ENCODE data around the gene DCAF4L1.
A peak's percentile ranks its signal among the peaks of the same experiment; 100 is the strongest.

The DCAF4L1 gene, protein sequence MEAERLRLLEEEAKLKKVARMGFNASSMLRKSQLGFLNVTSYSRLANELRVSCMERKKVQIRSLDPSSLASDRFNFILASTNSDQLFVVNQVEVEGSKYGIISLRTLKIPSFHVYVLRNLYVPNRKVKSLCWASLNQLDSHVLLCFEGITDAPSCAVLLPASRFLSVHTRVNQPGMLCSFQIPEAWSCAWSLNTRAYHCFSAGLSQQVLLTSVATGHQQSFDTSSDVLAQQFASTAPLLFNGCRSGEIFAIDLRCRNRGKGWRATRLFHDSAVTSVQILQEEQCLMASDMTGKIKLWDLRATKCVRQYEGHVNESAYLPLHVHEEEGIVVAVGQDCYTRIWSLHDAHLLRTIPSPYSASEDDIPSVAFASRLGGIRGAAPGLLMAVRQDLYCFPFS

DNA sequence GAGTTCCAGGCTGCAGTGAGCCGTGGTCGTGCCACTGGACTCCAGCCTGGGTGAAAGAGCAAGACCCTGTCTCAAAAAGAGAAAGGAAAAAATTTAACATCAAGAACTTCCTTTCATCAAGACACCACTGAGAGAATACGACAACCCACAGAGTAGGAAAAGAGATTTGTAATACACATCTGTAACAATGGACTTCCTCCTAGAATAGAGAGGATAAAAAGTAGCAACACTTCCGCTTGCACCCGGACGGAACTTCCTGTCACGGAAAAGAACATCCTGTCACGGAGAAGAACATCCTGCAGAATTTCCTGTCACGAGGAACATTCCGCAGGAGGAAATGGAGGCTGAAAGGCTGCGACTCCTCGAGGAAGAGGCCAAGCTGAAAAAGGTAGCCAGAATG lies at the start of gene DCAF4L1:
Gene DCAF4L1, plus strand, starts transcription at position 301 of the 400 bp plus-strand sequence. Its CDS starts 37 bp downstream, at position 338.
- no peak for DNase-seq

DNA sequence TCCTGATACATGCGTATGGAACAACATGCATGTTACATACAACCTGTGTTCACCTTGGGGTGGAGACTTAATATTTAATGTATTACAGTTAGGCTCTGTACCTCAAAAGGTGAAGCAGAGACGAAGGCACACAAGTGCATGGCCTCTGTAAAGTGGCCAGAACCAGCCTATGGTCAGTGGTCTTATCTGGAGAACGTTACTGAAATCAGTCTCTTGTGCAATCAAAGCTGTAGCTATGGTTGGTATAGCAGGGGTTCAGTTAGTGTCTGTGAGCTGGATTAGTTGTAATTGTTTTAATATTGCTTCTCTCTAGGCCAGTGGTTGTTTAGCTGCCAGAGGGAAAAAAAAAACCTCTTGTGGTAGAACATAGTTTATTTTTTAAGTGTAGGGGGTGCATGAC lies 48.6 kb upstream of the DCAF4L1 start:
- no peak for DNase-seq

DNA sequence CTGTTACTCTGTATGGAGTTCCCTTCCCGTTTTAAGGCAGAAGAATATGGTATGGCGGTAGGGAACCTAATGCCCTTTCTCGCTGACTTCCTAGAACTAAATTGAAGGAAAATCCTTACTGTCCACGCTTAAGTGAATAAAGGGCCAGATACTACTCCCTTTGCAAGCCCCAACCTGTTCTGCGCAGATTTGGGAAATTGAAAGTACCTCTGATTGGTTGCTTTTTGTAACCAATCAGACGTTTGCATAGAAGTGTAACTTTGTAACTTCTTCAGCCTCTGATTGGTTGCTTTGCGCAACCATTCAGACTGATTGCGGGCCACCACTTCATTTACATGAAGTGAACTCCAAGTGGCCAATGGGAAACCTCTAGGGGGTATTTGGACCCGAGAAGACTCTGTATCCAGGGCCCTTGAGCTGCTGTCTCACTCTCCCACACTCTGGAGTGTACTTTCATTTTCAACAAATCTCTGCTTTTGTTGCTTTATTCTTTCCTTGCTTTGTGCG lies 47.5 kb upstream of the DCAF4L1 start:
- no peak for DNase-seq

DNA sequence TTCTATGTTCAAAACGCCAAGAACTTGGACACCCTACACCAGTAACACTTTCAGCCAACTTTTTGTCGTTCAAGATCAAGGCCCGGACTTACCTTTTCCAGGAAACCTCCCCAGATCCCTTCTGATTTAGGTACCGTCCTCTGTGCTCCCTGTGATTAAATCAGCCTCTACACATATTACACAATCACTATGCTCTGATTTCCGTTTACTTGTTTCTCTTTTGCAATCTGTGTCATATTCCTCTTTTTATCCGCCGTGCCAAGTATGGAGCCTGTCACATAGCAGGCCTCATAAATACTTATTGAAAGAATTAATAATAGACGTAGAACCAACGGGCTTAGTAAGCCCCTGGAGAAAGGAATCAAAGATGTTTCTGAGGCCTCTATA lies 47.0 kb upstream of the DCAF4L1 start:
- DNase-seq: no peak

GRCh38 chr4:41934901-41935651 lies 46.5 kb upstream of the DCAF4L1 start, which contains the start of gene TMEM33:
Gene TMEM33 (plus strand): TSS chr4:41935429. CDS start chr4:41935485, 56 bp downstream.
- peak; percentile 70 for DNase-seq

DNA sequence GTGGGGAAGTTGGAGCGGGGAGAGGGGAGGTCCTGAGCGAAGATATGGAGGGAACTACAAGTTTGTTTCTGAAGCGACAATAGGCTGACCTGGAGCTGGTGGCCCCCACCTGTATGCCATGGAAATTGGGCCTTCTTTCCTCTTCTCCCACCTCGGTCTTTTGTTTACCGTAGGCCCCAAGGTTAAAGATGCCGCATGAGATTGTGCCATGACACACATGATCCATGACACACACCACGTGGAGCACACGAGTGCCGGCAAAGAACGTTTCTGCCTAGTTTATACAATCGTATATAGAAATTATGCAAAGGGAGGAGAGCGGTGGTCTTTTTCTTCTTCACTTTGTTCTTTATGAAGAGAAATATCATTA lies 45.9 kb upstream of the DCAF4L1 start:
- no peak for DNase-seq

DNA sequence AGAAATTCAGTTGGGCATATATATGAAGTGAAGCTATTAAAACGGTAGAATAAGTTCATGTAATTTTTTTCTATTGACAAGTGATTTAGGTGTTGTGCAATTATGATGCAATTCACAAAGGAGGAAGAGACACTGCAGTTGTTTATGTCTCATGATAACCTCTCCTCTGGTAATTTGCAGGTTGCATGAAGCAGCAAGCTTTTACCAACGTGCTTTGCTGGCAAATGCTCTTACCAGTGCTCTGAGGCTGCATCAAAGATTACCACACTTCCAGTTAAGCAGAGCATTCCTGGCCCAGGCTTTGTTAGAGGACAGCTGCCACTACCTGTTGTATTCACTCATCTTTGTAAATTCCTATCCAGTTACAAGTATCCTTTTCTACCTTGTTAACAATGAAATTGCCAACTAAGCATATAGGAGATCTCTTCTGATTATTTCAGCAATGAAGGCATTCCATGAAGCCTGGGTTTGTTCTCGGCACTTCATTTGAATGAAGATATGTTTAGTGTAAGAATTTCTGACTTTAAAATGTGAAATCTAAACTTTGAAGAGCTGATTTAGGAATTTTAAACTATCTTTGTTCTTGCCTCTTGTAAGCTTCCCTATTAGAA lies 42.4 kb upstream of the DCAF4L1 start:
- DNase-seq: no peak

- no peak for DNase-seq
Observed at GRCh38 chr4:41940834-41941233, 40.7 kb upstream of the DCAF4L1 start.

GRCh38 chr4:41943506-41943905 lies 38.0 kb upstream of the DCAF4L1 start:
- no peak for DNase-seq

GRCh38 chr4:41944089-41944488 lies 37.5 kb upstream of the DCAF4L1 start:
- DNase-seq: no peak

DNA sequence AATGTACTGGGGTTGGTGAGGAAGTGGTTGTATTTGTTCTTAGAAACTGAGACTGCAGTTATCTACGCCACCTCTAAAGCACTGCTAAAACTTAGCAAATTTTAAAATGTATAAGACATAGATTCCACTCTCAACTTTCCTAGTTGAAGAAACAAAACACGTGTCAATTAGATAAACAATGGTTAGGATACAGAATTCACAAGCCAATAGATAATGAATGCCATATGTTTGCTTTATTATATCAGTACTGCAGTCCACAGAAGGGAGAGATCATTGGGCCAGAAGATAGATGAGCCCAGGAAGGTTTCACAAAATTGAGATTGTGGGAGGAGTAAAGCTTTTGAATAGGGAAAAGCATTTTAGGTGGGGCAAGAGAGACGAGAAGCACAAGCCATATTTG lies 32.0 kb upstream of the DCAF4L1 start:
- DNase-seq: no peak

DNA sequence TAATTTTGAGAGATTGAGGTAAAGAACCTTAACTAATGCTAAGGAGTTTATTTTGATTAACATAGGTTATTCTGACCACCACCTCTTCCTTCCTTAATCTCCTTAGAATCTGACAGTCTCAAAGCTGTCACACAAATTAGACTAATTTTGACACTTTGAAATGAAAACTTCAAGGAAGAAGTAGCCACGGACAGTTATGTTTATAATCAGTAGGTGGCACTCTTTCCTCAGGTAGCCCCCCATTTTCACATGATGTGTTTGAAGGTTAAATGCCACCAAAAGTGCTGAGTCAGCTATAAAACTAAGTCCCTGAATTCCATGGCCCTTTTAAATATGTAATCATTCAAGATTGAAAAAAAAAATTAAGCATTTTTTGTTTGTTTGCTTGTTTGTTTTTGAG lies 23.9 kb upstream of the DCAF4L1 start:
- no peak for DNase-seq

DNA sequence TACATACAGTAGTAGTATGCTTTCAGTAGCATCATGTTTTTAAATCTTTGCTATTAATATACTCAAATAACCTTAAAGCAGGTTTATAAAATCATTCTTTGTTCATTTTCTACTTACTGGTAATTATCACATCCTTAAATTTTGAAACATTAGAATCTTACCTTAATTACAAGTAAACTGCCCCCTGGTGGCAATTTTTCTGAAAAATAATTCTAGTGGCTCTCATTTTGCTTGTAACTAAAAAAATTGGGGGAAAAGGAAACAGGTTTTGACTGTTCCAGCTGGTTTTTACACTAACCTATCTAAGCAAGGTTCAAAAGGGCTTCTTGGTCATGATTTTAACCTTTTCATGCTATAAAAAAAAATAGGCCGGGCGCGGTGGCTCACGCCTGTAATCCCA lies 18.5 kb upstream of the DCAF4L1 start:
- DNase-seq: no peak

DNA sequence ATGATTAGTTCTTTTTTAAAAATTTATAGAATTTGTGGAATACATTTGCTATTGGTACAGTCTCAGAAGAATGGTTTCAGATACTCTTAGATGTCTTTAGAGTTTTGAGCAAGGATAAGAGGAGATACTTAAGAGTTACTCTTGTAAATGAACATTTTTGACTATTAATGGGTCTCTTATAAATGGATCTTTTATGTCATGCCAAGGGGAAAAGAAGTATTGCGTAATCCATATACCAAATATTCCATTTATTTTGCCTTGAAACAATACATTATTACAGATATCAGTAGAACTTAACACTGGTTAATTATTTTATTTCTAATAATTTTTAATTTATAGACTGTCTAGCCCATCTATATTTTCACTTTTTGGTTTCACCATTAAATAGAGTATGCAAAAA lies 17.2 kb upstream of the DCAF4L1 start:
- DNase-seq: no peak

DNA sequence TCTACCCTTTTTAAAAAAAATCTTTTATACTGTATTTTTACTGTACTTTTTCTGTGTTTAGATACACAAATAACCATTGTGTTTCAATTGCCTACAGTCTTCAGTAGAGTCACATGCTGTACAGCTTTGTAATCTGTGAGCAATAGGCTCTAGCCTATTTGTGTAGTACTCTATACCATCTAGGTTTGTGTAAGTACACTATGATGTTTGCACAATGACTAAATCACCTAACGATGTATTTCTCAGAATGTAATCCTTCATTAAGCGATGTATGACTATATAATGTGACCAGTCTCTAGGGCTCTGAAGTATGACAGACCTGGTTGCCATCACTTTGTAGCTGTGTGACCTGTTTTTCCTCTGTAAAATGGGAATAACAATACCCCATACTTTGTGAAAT lies 14.2 kb upstream of the DCAF4L1 start:
- DNase-seq: no peak

GRCh38 chr4:41969671-41970070 lies 11.9 kb upstream of the DCAF4L1 start:
- no peak for DNase-seq

DNA sequence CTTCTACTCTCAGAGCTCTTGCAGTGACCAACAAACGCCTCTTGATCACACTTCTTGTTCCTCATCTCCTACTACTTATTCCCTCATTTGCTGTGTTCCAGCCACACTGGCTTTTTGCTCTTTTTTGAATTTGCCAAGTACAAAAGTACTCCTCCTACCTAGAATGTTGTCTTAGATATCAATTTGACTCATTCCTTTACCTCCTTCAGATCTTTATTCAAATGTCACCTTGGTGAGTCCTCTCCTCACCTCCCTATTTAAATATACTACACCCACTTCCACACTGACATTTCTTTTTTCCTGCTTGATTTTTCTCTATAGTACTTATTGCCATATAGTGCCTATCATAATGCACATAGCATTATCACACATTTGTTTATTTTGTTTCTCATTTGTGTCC lies 6.2 kb upstream of the DCAF4L1 start:
- DNase-seq: no peak

- no peak for DNase-seq
Observed at GRCh38 chr4:41976775-41977516, 4.6 kb upstream of the DCAF4L1 start.

GRCh38 chr4:41977709-41978108 lies 3.8 kb upstream of the DCAF4L1 start:
- DNase-seq: peak; percentile 22

DNA sequence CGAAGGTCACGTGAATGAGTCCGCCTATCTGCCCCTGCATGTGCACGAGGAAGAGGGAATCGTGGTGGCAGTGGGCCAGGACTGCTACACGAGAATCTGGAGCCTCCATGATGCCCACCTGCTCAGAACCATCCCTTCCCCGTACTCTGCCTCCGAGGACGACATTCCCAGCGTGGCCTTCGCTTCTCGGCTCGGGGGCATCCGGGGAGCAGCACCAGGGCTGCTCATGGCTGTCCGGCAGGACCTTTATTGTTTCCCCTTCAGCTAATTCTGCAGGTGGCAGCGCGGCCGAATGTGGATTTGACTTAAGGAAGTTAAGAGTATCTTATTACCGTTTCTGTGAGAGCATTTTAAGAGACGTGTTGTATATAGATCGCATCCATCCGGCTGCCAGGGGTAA lies 1.2 kb downstream of the DCAF4L1 start:
- DNase-seq: no peak

GRCh38 chr4:41985151-41985550 lies 3.6 kb downstream of the DCAF4L1 start:
- no peak for DNase-seq

DNA sequence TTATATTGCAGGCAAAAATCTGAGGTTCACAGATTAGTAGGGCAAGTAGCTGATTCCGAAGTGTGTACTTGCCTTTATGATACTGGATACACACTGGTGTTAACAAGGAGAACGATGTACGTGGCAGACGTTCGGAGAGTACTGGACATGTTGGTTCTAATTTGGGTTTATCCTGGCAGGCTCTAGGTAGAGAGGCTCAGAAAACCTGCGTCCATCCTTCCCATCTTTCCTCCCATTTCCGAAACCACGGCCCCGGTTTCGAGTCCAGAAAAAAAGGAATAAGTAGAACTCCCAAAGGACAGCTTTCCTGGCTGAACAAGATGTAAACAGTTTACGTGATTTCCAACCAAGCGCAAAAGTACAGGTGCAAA lies 8.4 kb downstream of the DCAF4L1 start:
- no peak for DNase-seq
